OCI-LY7 (cell line): ENCODE data around the gene GPRIN2. TPM values are rescaled to one million over a fixed set of nuclear protein-coding genes. Genes with fewer than 3 reads are reported as not detected.

Experiments
- BruUV-seq: library from RNA; stranded (reverse); fragments of 400-500 nt; replicated peaks from 2 replicates; lab custom pipeline; 2021; lab: Mats Ljungman, UMichigan
- CTCF ChIA-PET: fragments of 300-600 bp; sonication (Branson Sonifier 250); formaldehyde crosslinking; loops from one replicate; lab custom pipeline; 2022; ENCODE audit warnings: antibody characterized with exemption; ENCODE audit not compliant: unreplicated experiment; lab: Charles Lee
- POLR2A ChIA-PET: fragments of 300-600 bp; sonication (Branson Sonifier 250); formaldehyde crosslinking; loops from one replicate; lab custom pipeline; 2022; ENCODE audit warnings: antibody characterized with exemption; lab: Charles Lee
- DNase-seq: peaks from one replicate; pipeline ENCODE4 v3.0.0-alpha.2; 2015; ENCODE audit warnings: low spot score
- H2AFZ ChIP-seq: fragments of 200-600 bp; sonication (generic), shearing (Covaris generic); 2 replicates; pipeline ENCODE4 v1.6.1; 2014; ENCODE audit warnings: mild to moderate bottlenecking, antibody characterized with exemption, low read length, moderate library complexity
- H3K27ac ChIP-seq: fragments of 200-600 bp; sonication (generic); 2 replicates; pipeline ENCODE4 v1.5.1; 2014; ENCODE audit warnings: mixed run types, low read depth, mild to moderate bottlenecking, moderate library complexity, low read length, inconsistent platforms; ENCODE audit not compliant: poor library complexity, severe bottlenecking
- H3K36me3 ChIP-seq: fragments of 200-600 bp; sonication (generic); 2 replicates; pipeline ENCODE4 v1.6.1; 2014; ENCODE audit warnings: mild to moderate bottlenecking, antibody characterized with exemption, low read length, moderate library complexity, mixed read lengths; ENCODE audit not compliant: insufficient read depth
- H3K4me1 ChIP-seq: fragments of 200-600 bp; sonication (generic); 2 replicates; pipeline ENCODE4 v1.5.1; 2014; ENCODE audit warnings: mild to moderate bottlenecking, low read length; ENCODE audit not compliant: insufficient read depth, poor library complexity, severe bottlenecking
- H3K4me2 ChIP-seq: fragments of 200-600 bp; sonication (generic); 2 replicates; pipeline ENCODE4 v1.6.1; 2014; ENCODE audit warnings: mild to moderate bottlenecking, low read length
- H3K4me3 ChIP-seq: fragments of 200-600 bp; sonication (generic); 2 replicates; pipeline ENCODE4 v1.5.1; 2014; ENCODE audit warnings: mild to moderate bottlenecking, low read depth, low read length; ENCODE audit not compliant: poor library complexity, severe bottlenecking
- H3K79me2 ChIP-seq: fragments of 200-600 bp; sonication (generic); 2 replicates; pipeline ENCODE4 v1.6.1; 2016; ENCODE audit warnings: low read depth, mild to moderate bottlenecking, low read length, moderate library complexity, mixed read lengths; ENCODE audit not compliant: insufficient read depth
- H3K9me2 ChIP-seq: fragments of 200-600 bp; sonication (generic); 2 replicates; pipeline ENCODE4 v1.6.1; 2016; ENCODE audit warnings: mild to moderate bottlenecking, low read length, mixed read lengths; ENCODE audit not compliant: insufficient read depth
- H3K9me3 ChIP-seq: fragments of 200-600 bp; sonication (generic); 2 replicates; pipeline ENCODE4 v1.6.1; 2014; ENCODE audit warnings: mild to moderate bottlenecking, mixed run types, low read length, mixed read lengths
- H4K20me1 ChIP-seq: fragments of 200-600 bp; sonication (generic); 2 replicates; pipeline ENCODE4 v1.6.1; 2014; ENCODE audit warnings: mild to moderate bottlenecking, antibody characterized with exemption, low read length, moderate library complexity, mixed read lengths; ENCODE audit not compliant: insufficient read depth
- CTCF ChIP-seq: fragments of 200-600 bp; sonication (generic); conservative IDR thresholded peaks from 2 replicates; pipeline ENCODE4 v1.5.1; 2014; ENCODE audit warnings: mild to moderate bottlenecking, antibody characterized with exemption, low read length, moderate library complexity, mixed read lengths
- EZH2phosphoT487 ChIP-seq: fragments of 200-600 bp; sonication (generic); IDR thresholded peaks from 2 replicates; pipeline ENCODE4 v1.6.1; 2018; ENCODE audit warnings: low read depth, borderline replicate concordance, mild to moderate bottlenecking, mixed run types, antibody characterized with exemption, low read length, moderate library complexity, mixed read lengths
- intact Hi-C: fragments of 100-400 bp; cut with micrococcal nuclease; formaldehyde crosslinking; loops from one replicate; pipeline ENCODE4 v1.10.0; 2022; ENCODE audit not compliant: unreplicated experiment
- total RNA-seq, 2 experiments: library from RNA; depleted of rRNA in 1 of 2; stranded (reverse); fragments of >200 nt in 1 of 2; shearing (Covaris generic) in 1 of 2; gene quantifications; 2 replicates each; pipeline ENCODE4 v1.2.3, GENCODE V29; 2014 to 2022

GPRIN2 gene
- total RNA-seq, 2 experiments from 2014 or later = not detected

DNA sequence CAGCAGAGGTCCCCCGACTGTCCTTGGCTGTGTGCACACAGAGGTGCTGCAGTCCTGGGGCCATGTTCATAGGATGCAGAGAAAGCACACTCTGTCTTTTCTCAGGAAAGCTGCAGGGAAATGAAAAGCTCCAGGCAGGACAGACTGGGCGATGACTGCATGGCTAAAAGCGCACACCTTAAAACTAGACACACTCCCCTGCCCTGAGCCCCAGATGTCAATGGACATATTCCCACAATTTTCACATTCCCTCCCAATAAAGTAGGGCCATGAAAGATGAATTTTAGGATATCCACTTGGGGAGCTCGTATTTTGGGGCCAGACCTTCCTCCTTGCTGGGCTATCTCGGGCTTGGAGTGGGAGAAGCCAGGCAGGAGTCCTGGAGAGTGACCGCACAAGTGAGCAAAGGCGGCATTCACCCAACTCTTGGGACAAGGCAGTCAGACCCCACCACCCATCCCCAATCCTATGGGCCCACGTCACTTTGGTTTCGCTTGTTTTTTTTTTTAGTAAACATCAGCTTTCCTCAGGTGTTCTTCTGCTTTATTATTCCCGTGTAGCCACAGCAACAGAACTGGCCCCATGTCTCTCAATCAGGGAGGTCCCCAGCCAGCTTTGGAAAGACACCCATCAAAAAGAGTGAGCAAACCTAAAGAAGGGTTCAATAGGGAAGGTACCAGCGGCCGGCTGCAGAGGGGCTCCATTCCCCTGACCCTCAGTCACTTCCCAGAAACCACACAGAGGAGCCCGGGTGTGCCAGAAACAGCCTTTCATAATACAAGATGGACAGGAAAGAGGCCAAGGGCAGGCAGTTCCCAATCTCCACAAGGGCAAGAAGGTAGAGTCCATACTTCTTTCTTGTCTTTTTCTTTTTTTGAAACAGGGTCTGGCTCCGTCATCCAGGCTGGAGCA is 12.7 kb downstream of the GPRIN2 start:
- no peaks in the 10 kb centered on the region for H3K4me1 ChIP-seq
- no peak for DNase-seq
- H3K36me3 ChIP-seq = no peaks in the 10 kb centered on the region
- no peak overlapping the region for H3K27ac ChIP-seq
- no peaks in the 10 kb centered on the region for H3K79me2 ChIP-seq
- POLR2A ChIA-PET = no interaction called here
- no peak overlapping the region for H2AFZ ChIP-seq
- intact Hi-C loops = no loop called here
- H4K20me1 ChIP-seq = no peaks in the 10 kb centered on the region
- BruUV-seq = no TSS peak
- CTCF ChIA-PET = no interaction called here
- no peak for TF ChIP-seq EZH2phosphoT487
- no peak for TF ChIP-seq CTCF
- no peak overlapping the region for H3K4me2 ChIP-seq
- H3K9me2 ChIP-seq = no peaks in the 10 kb centered on the region
- no peaks in the 10 kb centered on the region for H3K9me3 ChIP-seq
- no peak overlapping the region for H3K4me3 ChIP-seq

DNA sequence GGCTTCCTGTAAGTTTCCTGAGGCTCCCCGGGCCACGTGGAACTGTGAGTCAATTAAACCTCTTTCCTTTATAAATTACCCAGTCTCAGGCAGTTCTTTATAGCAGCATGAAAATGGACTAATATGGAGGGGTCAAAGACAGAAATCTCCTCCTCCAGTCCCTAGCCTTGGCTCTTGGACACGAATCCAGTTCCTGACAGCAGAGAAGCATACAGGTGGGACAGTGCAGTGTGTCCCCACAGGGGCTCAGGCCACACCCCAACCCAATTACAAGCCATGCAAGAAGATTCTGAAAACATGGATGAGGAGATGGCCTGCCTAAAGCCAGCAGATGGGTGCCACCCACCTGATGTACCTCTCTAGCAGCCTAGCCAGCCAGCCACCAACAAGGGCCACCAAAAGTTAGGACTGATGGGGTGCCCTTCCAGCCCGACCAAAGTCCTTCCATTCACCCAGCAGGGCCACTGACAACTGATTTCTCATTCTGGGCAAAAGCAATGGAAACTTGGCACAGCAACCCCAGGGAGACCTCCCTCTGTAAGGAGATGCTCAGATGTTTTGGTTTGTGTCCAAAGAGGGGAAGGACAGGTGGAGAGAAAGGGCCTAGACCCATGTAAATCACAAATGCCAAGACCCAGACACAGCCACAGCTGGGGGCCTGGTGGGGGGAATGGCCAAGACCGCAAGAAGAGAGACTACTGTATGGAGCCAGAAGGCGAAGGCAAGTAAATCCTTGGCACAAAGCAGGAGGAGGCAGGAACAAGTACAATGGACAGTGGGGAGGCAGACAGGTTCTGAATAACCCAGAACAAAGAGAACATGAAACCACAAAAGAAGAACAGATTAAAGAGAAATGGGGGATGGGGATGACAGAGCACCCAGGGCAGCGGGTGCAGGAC is 13.6 kb downstream of the GPRIN2 start:
- H4K20me1 ChIP-seq = no peaks in the 10 kb centered on the region
- intact Hi-C loops = no loop called here
- H3K4me2 ChIP-seq = no peak overlapping the region
- H3K4me1 ChIP-seq = no peaks in the 10 kb centered on the region
- H3K36me3 ChIP-seq = no peaks in the 10 kb centered on the region
- DNase-seq = no peak
- no peak overlapping the region for H3K4me3 ChIP-seq
- ChIA-PET POLR2A (no interaction called here), CTCF (no interaction called here)
- no peak for TF ChIP-seq CTCF
- TF ChIP-seq EZH2phosphoT487 = no peak
- no peaks in the 10 kb centered on the region for H3K9me3 ChIP-seq
- no peak overlapping the region for H3K27ac ChIP-seq
- H2AFZ ChIP-seq = no peak overlapping the region
- no TSS peak for BruUV-seq
- no peaks in the 10 kb centered on the region for H3K79me2 ChIP-seq
- no peaks in the 10 kb centered on the region for H3K9me2 ChIP-seq
